CD4-positive, alpha-beta T cell treated with Interleukin-2 at 100 ng/mL for 4 hours (primary cell): ENCODE results near the gene USP2.

Source experiments
- DNase-seq: peaks from one replicate; pipeline ENCODE4 v3.0.0-alpha.2; 2020; ENCODE audit warnings: low spot score

Gene USP2

GRCh38 chr11:119320776-119321524 lies 60.5 kb downstream of the USP2 start:
- DNase-seq, result peak; percentile 38

- no peak for DNase-seq
Observed at GRCh38 chr11:119320240-119320775, 61.2 kb downstream of the USP2 start.

- DNase-seq, result no peak
Observed at GRCh38 chr11:119319700-119320239, 61.7 kb downstream of the USP2 start.

- no peak for DNase-seq
Observed at GRCh38 chr11:119319136-119319699, 62.3 kb downstream of the USP2 start.

GRCh38 chr11:119318240-119319135 lies 63.0 kb downstream of the USP2 start:
- peak; percentile 24 for DNase-seq

- no peak for DNase-seq
Observed at GRCh38 chr11:119317592-119318239, 63.8 kb downstream of the USP2 start.

- DNase-seq, result no peak
Observed at GRCh38 chr11:119316729-119317591, 64.5 kb downstream of the USP2 start, which contains the start of gene MCAM. TSS of gene MCAM (minus strand) at chr11:119317130. CDS start at chr11:119317101, 29 bp downstream.

- no peak for DNase-seq
Observed at GRCh38 chr11:119316016-119316728, 65.3 kb downstream of the USP2 start.

GRCh38 chr11:119315131-119316015 lies 66.1 kb downstream of the USP2 start:
- DNase-seq, result peak; percentile 31

GRCh38 chr11:119314726-119315125 lies 66.8 kb downstream of the USP2 start:
- no peak for DNase-seq

GRCh38 chr11:119310682-119311052 lies 70.8 kb downstream of the USP2 start:
- DNase-seq, result no peak

GRCh38 chr11:119309953-119310681 lies 71.4 kb downstream of the USP2 start:
- DNase-seq, result no peak

- no peak for DNase-seq
Observed at GRCh38 chr11:119309411-119309810, 72.1 kb downstream of the USP2 start.

- no peak for DNase-seq
Observed at GRCh38 chr11:119307974-119308373, 73.5 kb downstream of the USP2 start.

- DNase-seq, result no peak
Observed at GRCh38 chr11:119307219-119307618, 74.3 kb downstream of the USP2 start.

- DNase-seq, result peak; percentile 19
Observed at GRCh38 chr11:119306373-119306890, 75.1 kb downstream of the USP2 start.

GRCh38 chr11:119305556-119306372 lies 75.7 kb downstream of the USP2 start:
- no peak for DNase-seq
